Hepatocyte (in vitro differentiated cells): ENCODE data around the gene DOCK1. TPM values are rescaled to one million over a fixed set of nuclear protein-coding genes. Genes with fewer than 3 reads are reported as not detected.

Experiments
- DNase-seq: peaks from one replicate; pipeline ENCODE4 v3.0.0-alpha.2; 2016; ENCODE audit warnings: low spot score
- H2AFZ ChIP-seq: fragments of 200-600 bp; sonication (generic); 2 replicates; pipeline ENCODE4 v1.6.0; 2016; ENCODE audit warnings: antibody characterized with exemption, mild to moderate bottlenecking
- H3K27ac ChIP-seq: fragments of 200-600 bp; sonication (generic); 2 replicates; pipeline ENCODE4 v1.5.1; 2016; ENCODE audit warnings: mild to moderate bottlenecking
- H3K27me3 ChIP-seq: fragments of 200-600 bp; sonication (generic); 2 replicates; pipeline ENCODE4 v1.6.1; 2016
- H3K36me3 ChIP-seq: fragments of 200-600 bp; sonication (generic); replicated peaks from 2 replicates; pipeline ENCODE4 v1.5.1; 2016; ENCODE audit warnings: low read depth; ENCODE audit not compliant: insufficient read depth
- H3K4me1 ChIP-seq: fragments of 200-600 bp; sonication (generic); 2 replicates; pipeline ENCODE4 v1.5.1; 2016; ENCODE audit warnings: mild to moderate bottlenecking, moderate library complexity; ENCODE audit not compliant: insufficient read depth
- H3K4me2 ChIP-seq: fragments of 200-600 bp; sonication (generic); 2 replicates; pipeline ENCODE4 v1.6.0; 2016
- H3K4me3 ChIP-seq: fragments of 200-600 bp; sonication (generic); 2 replicates; pipeline ENCODE4 v1.5.1; 2016; ENCODE audit warnings: mild to moderate bottlenecking
- H3K79me2 ChIP-seq: fragments of 200-600 bp; sonication (generic); 2 replicates; pipeline ENCODE4 v1.6.0; 2017; ENCODE audit warnings: mild to moderate bottlenecking
- H3K9me2 ChIP-seq: fragments of 200-600 bp; sonication (generic); replicated peaks from 2 replicates; pipeline ENCODE4 v1.6.0; 2017; ENCODE audit warnings: mild to moderate bottlenecking; ENCODE audit not compliant: insufficient read depth
- H3K9me3 ChIP-seq: fragments of 200-600 bp; sonication (generic); 2 replicates; pipeline ENCODE4 v1.5.1; 2016; ENCODE audit warnings: low read depth, mild to moderate bottlenecking
- H4K20me1 ChIP-seq: fragments of 200-600 bp; sonication (generic); 2 replicates; pipeline ENCODE4 v1.6.0; 2016; ENCODE audit warnings: mild to moderate bottlenecking; ENCODE audit not compliant: insufficient read depth, poor library complexity, severe bottlenecking
- EZH2 ChIP-seq: fragments of 200-600 bp; sonication (generic); IDR thresholded peaks from 2 replicates; pipeline ENCODE4 v1.6.1; 2016; ENCODE audit warnings: antibody characterized with exemption, mild to moderate bottlenecking, borderline replicate concordance
- EZH2phosphoT487 ChIP-seq: fragments of 200-600 bp; sonication (generic); IDR thresholded peaks from one replicate; pipeline ENCODE4 v1.6.1; 2018; ENCODE audit warnings: antibody characterized with exemption, mild to moderate bottlenecking, low read depth, moderate library complexity; ENCODE audit not compliant: unreplicated experiment, severe bottlenecking
- WGBS: methylation state at CpG from one replicate; pipeline ENCODE4 v1.1.6; 2016; ENCODE audit warnings: low lambda C conversion rate; ENCODE audit errors: missing lambda C conversion rate; 5-methylcytosine and 5-hydroxymethylcytosine counted together
- polyA plus RNA-seq: library from polyadenylated mRNA; unstranded; fragments of >200 nt; fragmentation: Nextera tagmentation; extraction: Ambion mirVana; gene quantifications from 2 replicates; pipeline ENCODE4 v1.2.1, GENCODE V29; 2016
- total RNA-seq: library from RNA; depleted of rRNA; stranded (reverse); fragments of >200 nt; gene quantifications from 2 replicates; pipeline ENCODE4 v1.2.3, GENCODE V29; 2014
- TF ChIP-seq, protein P1 (sequence below): fragments of 200-600 bp; sonication (generic); IDR thresholded peaks from 2 replicates; pipeline ENCODE4 v1.5.1; 2016; ENCODE audit warnings: antibody characterized with exemption, mild to moderate bottlenecking; ENCODE audit not compliant: poor library complexity

DOCK1 gene
- total and polyA plus RNA-seq, 2 experiments from 2014 or later, result 16.0 to 55.5 TPM

DNA sequence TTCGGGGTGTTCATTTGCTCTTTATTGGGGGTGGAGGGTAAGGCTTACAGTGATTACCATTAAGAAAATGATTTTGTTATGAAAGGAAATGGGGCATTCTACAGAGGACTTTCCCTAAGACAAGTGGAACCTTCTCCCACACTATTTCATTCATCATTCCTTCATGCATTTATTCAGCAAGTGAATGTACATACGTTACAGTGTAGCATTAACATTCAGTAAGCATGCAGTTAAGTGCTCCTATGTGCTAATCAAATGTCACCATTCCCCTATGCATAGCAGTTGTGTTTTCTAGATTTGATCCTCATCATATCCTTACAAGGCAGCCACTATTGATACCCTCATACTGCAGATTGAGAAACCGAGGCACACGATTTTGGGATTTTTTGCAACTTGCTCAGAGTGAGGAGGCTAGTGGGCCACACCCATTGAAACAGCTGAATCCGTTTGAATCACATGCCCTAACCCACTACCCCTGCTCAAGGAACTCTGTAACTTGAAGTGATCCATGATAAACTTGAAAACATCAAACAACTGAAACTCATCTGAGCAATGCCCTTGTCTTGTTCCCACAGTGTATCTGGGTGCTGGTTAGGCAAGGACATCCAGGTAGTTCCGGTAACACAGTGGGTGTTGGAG lies 274.5 kb downstream of the DOCK1 start:
- Histone ChIP-seq H3K4me3 (no peak overlapping the region), H3K4me2 (no peak overlapping the region), H3K4me1 (no peaks in the 10 kb centered on the region), H3K36me3 (no peaks in the 10 kb centered on the region), H3K9me3 (no peaks in the 10 kb centered on the region), H2AFZ (no peak overlapping the region), H4K20me1 (no peaks in the 10 kb centered on the region), H3K79me2 (no peaks in the 10 kb centered on the region), H3K27ac (no peak overlapping the region), H3K27me3 (no peaks in the 10 kb centered on the region), H3K9me2 (no peaks in the 10 kb centered on the region)
- WGBS, result 94% methylated on average over 6 of the region's 6 CpGs
- TF ChIP-seq EZH2, result no peak
- TF ChIP-seq, protein P1, sequence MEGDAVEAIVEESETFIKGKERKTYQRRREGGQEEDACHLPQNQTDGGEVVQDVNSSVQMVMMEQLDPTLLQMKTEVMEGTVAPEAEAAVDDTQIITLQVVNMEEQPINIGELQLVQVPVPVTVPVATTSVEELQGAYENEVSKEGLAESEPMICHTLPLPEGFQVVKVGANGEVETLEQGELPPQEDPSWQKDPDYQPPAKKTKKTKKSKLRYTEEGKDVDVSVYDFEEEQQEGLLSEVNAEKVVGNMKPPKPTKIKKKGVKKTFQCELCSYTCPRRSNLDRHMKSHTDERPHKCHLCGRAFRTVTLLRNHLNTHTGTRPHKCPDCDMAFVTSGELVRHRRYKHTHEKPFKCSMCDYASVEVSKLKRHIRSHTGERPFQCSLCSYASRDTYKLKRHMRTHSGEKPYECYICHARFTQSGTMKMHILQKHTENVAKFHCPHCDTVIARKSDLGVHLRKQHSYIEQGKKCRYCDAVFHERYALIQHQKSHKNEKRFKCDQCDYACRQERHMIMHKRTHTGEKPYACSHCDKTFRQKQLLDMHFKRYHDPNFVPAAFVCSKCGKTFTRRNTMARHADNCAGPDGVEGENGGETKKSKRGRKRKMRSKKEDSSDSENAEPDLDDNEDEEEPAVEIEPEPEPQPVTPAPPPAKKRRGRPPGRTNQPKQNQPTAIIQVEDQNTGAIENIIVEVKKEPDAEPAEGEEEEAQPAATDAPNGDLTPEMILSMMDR, result no peak
- no peak for TF ChIP-seq EZH2phosphoT487
- DNase-seq, result no peak

DNA sequence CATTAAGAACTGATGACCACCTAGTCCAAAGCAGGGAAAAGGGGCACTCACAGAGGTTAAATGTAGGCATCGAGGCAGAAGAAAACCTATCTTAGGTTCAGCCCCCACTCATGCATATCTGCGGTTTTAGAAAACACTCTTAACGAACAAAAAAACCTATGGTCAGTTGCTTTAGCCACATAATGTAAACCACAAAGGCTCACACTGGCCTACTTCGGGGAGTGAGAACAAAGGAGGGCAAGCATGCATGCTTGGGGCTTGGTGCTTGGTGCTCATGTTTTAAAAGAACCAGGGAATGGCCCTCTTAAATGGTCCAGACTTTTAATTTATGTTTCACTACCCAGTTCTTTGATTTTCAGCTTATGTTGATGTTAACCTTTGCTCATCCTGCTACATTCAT lies 276.9 kb downstream of the DOCK1 start:
- H3K36me3 ChIP-seq, result no peaks in the 10 kb centered on the region
- no peak overlapping the region for H2AFZ ChIP-seq
- WGBS, result 88% methylated on average over 4 of the region's 4 CpGs
- TF ChIP-seq, protein P1, result no peak
- TF ChIP-seq EZH2 (no peak), EZH2phosphoT487 (no peak)
- H3K9me2 ChIP-seq, result no peaks in the 10 kb centered on the region
- H3K4me3 ChIP-seq, result no peak overlapping the region
- no peak overlapping the region for H3K27ac ChIP-seq
- H3K27me3 ChIP-seq, result no peaks in the 10 kb centered on the region
- H4K20me1 ChIP-seq, result no peaks in the 10 kb centered on the region
- no peaks in the 10 kb centered on the region for H3K9me3 ChIP-seq
- H3K79me2 ChIP-seq, result no peaks in the 10 kb centered on the region
- no peaks in the 10 kb centered on the region for H3K4me1 ChIP-seq
- no peak for DNase-seq
- no peak overlapping the region for H3K4me2 ChIP-seq

DNA sequence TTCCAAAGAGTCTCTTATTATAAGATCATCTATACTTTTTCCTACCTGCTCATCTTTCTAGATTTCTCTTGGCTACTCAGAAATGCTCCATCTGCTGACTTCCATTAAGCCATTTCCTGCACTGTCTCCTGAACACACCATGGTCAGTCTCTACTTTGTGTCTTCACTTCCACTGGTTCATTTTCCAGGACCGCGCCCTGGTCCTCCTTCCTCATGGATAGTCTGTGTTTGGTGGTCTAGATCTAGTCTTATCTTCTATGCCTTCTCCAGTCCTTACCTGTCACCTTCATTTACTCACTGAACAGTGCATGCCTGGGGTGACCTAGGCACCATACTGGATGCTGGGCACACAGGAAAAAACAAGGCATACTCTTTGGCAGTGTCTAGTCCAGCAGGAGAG lies 279.4 kb downstream of the DOCK1 start:
- Histone ChIP-seq H3K27me3 (no peaks in the 10 kb centered on the region), H3K36me3 (no peaks in the 10 kb centered on the region), H3K9me3 (no peaks in the 10 kb centered on the region), H3K79me2 (no peaks in the 10 kb centered on the region), H3K27ac (no peak overlapping the region), H4K20me1 (no peaks in the 10 kb centered on the region), H2AFZ (no peak overlapping the region), H3K4me1 (no peaks in the 10 kb centered on the region), H3K4me2 (no peak overlapping the region), H3K9me2 (no peaks in the 10 kb centered on the region), H3K4me3 (no peak overlapping the region)
- TF ChIP-seq EZH2 (no peak), EZH2phosphoT487 (no peak)
- TF ChIP-seq, protein P1, result no peak
- no peak for DNase-seq
- WGBS, result 98% methylated on average over 2 of the region's 2 CpGs
